Tibial artery (tissue), 4 donors: ENCODE data around the gene DBH.

ENCODE experiments used
- DNase-seq, 2 donors: peaks; one replicate each; pipeline ENCODE4 v3.0.0-alpha.2; 2019
- H3K27ac ChIP-seq, 2 donors: fragments of 200-600 bp; sonication (generic) in 1 of 2; 1 replicate in 1 of 2; 2 replicates in 1 of 2; pipeline ENCODE4 v1.5.1; 2018 to 2019; ENCODE audit warnings: mild to moderate bottlenecking in 1 of 2
- H3K27me3 ChIP-seq, 2 donors: fragments of 200-600 bp; sonication (generic) in 1 of 2; one replicate each; pipeline versions ENCODE4 v1.5.1 to v1.6.0; 2016 to 2019
- H3K36me3 ChIP-seq, 3 donors: fragments of 200-600 bp; sonication (generic) in 2 of 3; one replicate each; pipeline ENCODE4 v1.5.1; 2016 to 2019; ENCODE audit warnings: mild to moderate bottlenecking in 2 of 3
- H3K4me1 ChIP-seq, 4 donors: fragments of 200-600 bp; sonication (generic) in 2 of 4; 1 replicate in 3 of 4; 2 replicates in 1 of 4; pipeline ENCODE4 v1.5.1; 2016 to 2019
- H3K4me3 ChIP-seq, 2 donors: fragments of 200-600 bp; sonication (generic) in 1 of 2; 1 replicate in 1 of 2; 2 replicates in 1 of 2; pipeline ENCODE4 v1.5.1; 2018 to 2019; ENCODE audit warnings: mild to moderate bottlenecking in 2 of 2
- H3K9me3 ChIP-seq, 3 donors: fragments of 200-600 bp; sonication (generic) in 1 of 3; one replicate each; pipeline ENCODE4 v1.5.1; 2016 to 2019
- intact Hi-C: fragments of 100-400 bp; cut with DNase I; formaldehyde crosslinking; loops from one replicate; pipeline ENCODE4 v1.15.0; 2023; ENCODE audit warnings: low total_unique reads
- TF ChIP-seq, protein P1 (sequence below), 2 experiments: fragments of 200-600 bp in 1 of 2; fragments of 450-650 bp in 1 of 2; IDR thresholded peaks; one replicate each; pipeline ENCODE4 v1.5.1; 2017 to 2019; ENCODE audit warnings: antibody characterized with exemption in 2 of 2, mild to moderate bottlenecking in 1 of 2, moderate library complexity in 1 of 2

Gene DBH

DNA sequence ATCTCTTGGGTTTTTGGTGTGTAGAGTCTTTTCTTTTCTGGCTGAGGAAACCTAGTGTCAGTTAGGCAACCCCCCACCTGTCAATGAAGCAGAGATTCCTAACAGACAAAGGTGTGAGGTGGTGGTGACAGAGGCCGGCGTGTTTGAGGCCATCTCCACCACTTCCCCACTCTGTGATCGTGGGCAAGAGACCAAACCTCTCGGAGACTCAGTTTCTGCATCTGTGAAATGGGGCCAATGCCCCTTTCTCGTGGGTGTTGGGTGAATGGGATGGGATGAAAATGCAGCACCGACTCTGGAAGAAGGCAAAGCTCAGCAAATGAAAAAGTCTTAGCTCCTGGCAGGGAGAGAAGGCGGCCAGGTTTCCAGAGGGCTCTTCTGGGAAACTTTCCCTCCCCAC, 27.8 kb upstream of the DBH start:
- peaks cover 0 to 8% (median 0%) of the 10 kb centered on the region in 4 donors for H3K4me1 ChIP-seq
- no peak overlapping the region for H3K27ac ChIP-seq
- peaks cover 0 to 99% of the 10 kb centered on the region in 2 donors for H3K27me3 ChIP-seq
- TF ChIP-seq, protein P1, sequence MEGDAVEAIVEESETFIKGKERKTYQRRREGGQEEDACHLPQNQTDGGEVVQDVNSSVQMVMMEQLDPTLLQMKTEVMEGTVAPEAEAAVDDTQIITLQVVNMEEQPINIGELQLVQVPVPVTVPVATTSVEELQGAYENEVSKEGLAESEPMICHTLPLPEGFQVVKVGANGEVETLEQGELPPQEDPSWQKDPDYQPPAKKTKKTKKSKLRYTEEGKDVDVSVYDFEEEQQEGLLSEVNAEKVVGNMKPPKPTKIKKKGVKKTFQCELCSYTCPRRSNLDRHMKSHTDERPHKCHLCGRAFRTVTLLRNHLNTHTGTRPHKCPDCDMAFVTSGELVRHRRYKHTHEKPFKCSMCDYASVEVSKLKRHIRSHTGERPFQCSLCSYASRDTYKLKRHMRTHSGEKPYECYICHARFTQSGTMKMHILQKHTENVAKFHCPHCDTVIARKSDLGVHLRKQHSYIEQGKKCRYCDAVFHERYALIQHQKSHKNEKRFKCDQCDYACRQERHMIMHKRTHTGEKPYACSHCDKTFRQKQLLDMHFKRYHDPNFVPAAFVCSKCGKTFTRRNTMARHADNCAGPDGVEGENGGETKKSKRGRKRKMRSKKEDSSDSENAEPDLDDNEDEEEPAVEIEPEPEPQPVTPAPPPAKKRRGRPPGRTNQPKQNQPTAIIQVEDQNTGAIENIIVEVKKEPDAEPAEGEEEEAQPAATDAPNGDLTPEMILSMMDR (IDR thresholded peaks at IDR 0.05), result no peak
- no peak for DNase-seq
- no peaks in the 10 kb centered on the region for H3K9me3 ChIP-seq
- H3K4me3 ChIP-seq, result no peak overlapping the region
- intact Hi-C loops, result no loop called here
- no peaks in the 10 kb centered on the region for H3K36me3 ChIP-seq

- Histone ChIP-seq H3K4me1 (peaks cover 0 to 8% (median 0%) of the 10 kb centered on the region in 4 donors), H3K9me3 (no peaks in the 10 kb centered on the region), H3K36me3 (no peaks in the 10 kb centered on the region), H3K27me3 (peaks cover 0 to 99% of the 10 kb centered on the region in 2 donors), H3K27ac (no peak overlapping the region), H3K4me3 (no peak overlapping the region)
- TF ChIP-seq, protein P1 (IDR thresholded peaks at IDR 0.05), result no peak
- no peak for DNase-seq
- intact Hi-C loops, result no loop called here
These were observed 27.3 kb upstream of the DBH start for GRCh38 chr9:133608889-133609288.

- DNase-seq, result no peak
- H3K36me3 ChIP-seq, result no peaks in the 10 kb centered on the region
- H3K4me1 ChIP-seq, result peaks cover 0 to 8% (median 0%) of the 10 kb centered on the region in 4 donors
- TF ChIP-seq, protein P1 (IDR thresholded peaks at IDR 0.05), result no peak
- intact Hi-C loops, result no loop called here
- no peaks in the 10 kb centered on the region for H3K9me3 ChIP-seq
- H3K27me3 ChIP-seq, result peaks cover 0 to 98% of the 10 kb centered on the region in 2 donors
- no peak within 1 kb of the TSS for H3K27ac ChIP-seq
- no peak within 1 kb of the TSS for H3K4me3 ChIP-seq
These were observed 26.7 kb upstream of the DBH start, which contains the start of gene FAM163B for GRCh38 chr9:133609311-133610098. Gene FAM163B (minus strand): TSS chr9:133609389. CDS start chr9:133580223, 29,166 bp downstream.

DNA sequence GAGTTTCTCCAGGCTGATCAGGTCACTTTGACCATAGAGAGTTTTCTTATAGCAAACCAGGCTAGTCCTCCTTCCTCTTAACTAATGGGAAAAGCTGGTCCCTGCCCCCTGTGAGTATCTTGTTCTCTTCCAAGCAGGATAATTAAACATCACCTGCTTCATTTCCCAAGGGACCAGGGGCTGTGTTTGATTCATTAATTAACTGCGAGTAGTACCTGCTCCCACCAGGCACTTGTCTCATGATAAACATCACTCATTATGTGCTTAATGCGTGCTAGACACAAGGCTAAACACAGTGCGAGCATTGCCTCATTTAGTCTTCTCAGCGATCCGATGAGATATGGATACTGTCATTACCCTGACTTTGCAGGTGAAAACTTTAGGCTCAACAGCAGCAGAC, 25.3 kb upstream of the DBH start:
- peaks cover 0 to 98% of the 10 kb centered on the region in 2 donors for H3K27me3 ChIP-seq
- H3K9me3 ChIP-seq, result no peaks in the 10 kb centered on the region
- H3K27ac ChIP-seq, result no peak overlapping the region
- H3K4me1 ChIP-seq, result peaks cover 0 to 8% (median 0%) of the 10 kb centered on the region in 4 donors
- intact Hi-C loops, result no loop called here
- H3K4me3 ChIP-seq, result no peak overlapping the region
- no peaks in the 10 kb centered on the region for H3K36me3 ChIP-seq
- no peak for DNase-seq
- TF ChIP-seq, protein P1 (IDR thresholded peaks at IDR 0.05), result no peak

- TF ChIP-seq, protein P1 (IDR thresholded peaks at IDR 0.05), result no peak
- Histone ChIP-seq H3K4me3 (no peak overlapping the region), H3K4me1 (peaks cover 0 to 8% (median 0%) of the 10 kb centered on the region in 4 donors), H3K9me3 (no peaks in the 10 kb centered on the region), H3K36me3 (no peaks in the 10 kb centered on the region), H3K27ac (no peak overlapping the region), H3K27me3 (peaks cover 0 to 98% of the 10 kb centered on the region in 2 donors)
- no peak for DNase-seq
- intact Hi-C loops, result no loop called here
These were observed 24.1 kb upstream of the DBH start for GRCh38 chr9:133612051-133612450.
